Stimulated activated naive B cell treated with anti-CD40 and anti-IgM and Interleukin-4, amounts not matched to agents 10 μg/mL and 1 μg/mL and 100 μg/mL, for 72 hours (primary cell): ENCODE data around the gene ADCY1.

Experiments used
- ATAC-seq, 2 donors: fragments of 150-1000 bp; cut with Tn5 transposase; replicated peaks; 2 replicates each; pipeline ENCODE4 v1.10.0; 2021; ENCODE audit warnings: moderate library complexity in 1 of 2
- DNase-seq: peaks from one replicate; pipeline ENCODE4 v3.0.0; 2021
- H3K27ac Mint-ChIP-seq: one replicate; pipeline ENCODE4 v1.8.0; 2022; ENCODE audit warnings: mild to moderate bottlenecking, mixed read lengths
- H3K27me3 Mint-ChIP-seq, 2 donors: one replicate each; pipeline ENCODE4 v1.8.0; 2022; ENCODE audit warnings: mixed read lengths in 2 of 2
- H3K36me3 Mint-ChIP-seq, 2 donors: one replicate each; pipeline ENCODE4 v1.8.0; 2022; ENCODE audit warnings: mixed read lengths in 2 of 2, mild to moderate bottlenecking in 1 of 2
- H3K4me1 Mint-ChIP-seq, 2 donors: one replicate each; pipeline ENCODE4 v1.8.0; 2022; ENCODE audit warnings: mixed read lengths in 2 of 2, mild to moderate bottlenecking in 1 of 2
- H3K4me3 Mint-ChIP-seq, 2 donors: one replicate each; pipeline ENCODE4 v1.8.0; 2022; ENCODE audit warnings: mild to moderate bottlenecking in 2 of 2, mixed read lengths in 2 of 2, moderate library complexity in 1 of 2
- H3K9me3 Mint-ChIP-seq, 2 donors: one replicate each; pipeline ENCODE4 v1.8.0; 2022; ENCODE audit warnings: mixed read lengths in 2 of 2, mild to moderate bottlenecking in 1 of 2

Gene ADCY1

GRCh38 chr7:45642044-45642443, 67.9 kb downstream of the ADCY1 start:
- Mint-ChIP-seq H3K27me3 (peaks cover 10 to 14% of the 10 kb centered on the region in 2 donors), H3K4me1 (peaks cover 0 to 2% of the 10 kb centered on the region in 2 donors), H3K36me3 (no peaks in the 10 kb centered on the region), H3K27ac (no peak overlapping the region), H3K9me3 (no peaks in the 10 kb centered on the region), H3K4me3 (no peak overlapping the region)
- ATAC-seq (peak; percentile 38 to 50), DNase-seq (no peak)

GRCh38 chr7:45643630-45644029, 69.5 kb downstream of the ADCY1 start:
- no peak for ATAC-seq
- Mint-ChIP-seq H3K27me3 (peaks cover under 1 to 14% of the 10 kb centered on the region in 2 donors), H3K27ac (no peak overlapping the region), H3K36me3 (no peaks in the 10 kb centered on the region), H3K9me3 (no peaks in the 10 kb centered on the region), H3K4me1 (peaks cover 0 to 2% of the 10 kb centered on the region in 2 donors), H3K4me3 (no peak overlapping the region)
- DNase-seq = no peak

- Mint-ChIP-seq H3K4me3 (no peak overlapping the region), H3K4me1 (peaks cover 0 to 2% of the 10 kb centered on the region in 2 donors), H3K27me3 (peaks cover 0 to 14% of the 10 kb centered on the region in 2 donors), H3K36me3 (no peaks in the 10 kb centered on the region), H3K27ac (no peak overlapping the region), H3K9me3 (no peaks in the 10 kb centered on the region)
- ATAC-seq = no peak
- DNase-seq = no peak
These were observed 70.1 kb downstream of the ADCY1 start for GRCh38 chr7:45644237-45644636.

GRCh38 chr7:45645141-45645969, 71.2 kb downstream of the ADCY1 start:
- DNase-seq (no peak), ATAC-seq (no peak)
- Mint-ChIP-seq H3K9me3 (no peaks in the 10 kb centered on the region), H3K27me3 (peaks cover 0 to 14% of the 10 kb centered on the region in 2 donors), H3K36me3 (no peaks in the 10 kb centered on the region), H3K27ac (no peak overlapping the region), H3K4me1 (peaks cover 0 to 2% of the 10 kb centered on the region in 2 donors), H3K4me3 (no peak overlapping the region)

GRCh38 chr7:45646207-45646821, 72.1 kb downstream of the ADCY1 start:
- no peak overlapping the region for H3K27ac Mint-ChIP-seq
- no peak overlapping the region for H3K4me3 Mint-ChIP-seq
- no peak for ATAC-seq
- H3K27me3 Mint-ChIP-seq = peaks cover 0 to 12% of the 10 kb centered on the region in 2 donors
- H3K36me3 Mint-ChIP-seq = no peaks in the 10 kb centered on the region
- no peaks in the 10 kb centered on the region for H3K9me3 Mint-ChIP-seq
- peaks cover 0 to 4% of the 10 kb centered on the region in 2 donors for H3K4me1 Mint-ChIP-seq
- DNase-seq = no peak

- H3K27ac Mint-ChIP-seq = no peak overlapping the region
- H3K9me3 Mint-ChIP-seq = peaks cover 0 to 3% of the 10 kb centered on the region in 2 donors
- H3K36me3 Mint-ChIP-seq = no peaks in the 10 kb centered on the region
- DNase-seq (no peak), ATAC-seq (no peak)
- no peak overlapping the region for H3K4me3 Mint-ChIP-seq
- H3K4me1 Mint-ChIP-seq = peaks cover 0 to 4% of the 10 kb centered on the region in 2 donors
- peaks cover 0 to 7% of the 10 kb centered on the region in 2 donors for H3K27me3 Mint-ChIP-seq
These were observed 73.0 kb downstream of the ADCY1 start for GRCh38 chr7:45646996-45647825.

- H3K27ac Mint-ChIP-seq = no peak overlapping the region
- H3K27me3 Mint-ChIP-seq = peaks cover 0 to 7% of the 10 kb centered on the region in 2 donors
- DNase-seq (no peak), ATAC-seq (no peak)
- peaks cover 0 to 3% of the 10 kb centered on the region in 2 donors for H3K9me3 Mint-ChIP-seq
- H3K4me1 Mint-ChIP-seq = peaks cover 0 to 2% of the 10 kb centered on the region in 2 donors
- H3K36me3 Mint-ChIP-seq = no peaks in the 10 kb centered on the region
- H3K4me3 Mint-ChIP-seq = no peak overlapping the region
These were observed 74.0 kb downstream of the ADCY1 start for GRCh38 chr7:45647967-45648670.

- H3K9me3 Mint-ChIP-seq = peaks cover 0 to 3% of the 10 kb centered on the region in 2 donors
- no peak for DNase-seq
- H3K4me3 Mint-ChIP-seq = no peak overlapping the region
- H3K27me3 Mint-ChIP-seq = peaks cover 0 to 7% of the 10 kb centered on the region in 2 donors
- H3K4me1 Mint-ChIP-seq = peaks cover 0 to 2% of the 10 kb centered on the region in 2 donors
- no peaks in the 10 kb centered on the region for H3K36me3 Mint-ChIP-seq
- ATAC-seq = no peak
- no peak overlapping the region for H3K27ac Mint-ChIP-seq
These were observed 74.5 kb downstream of the ADCY1 start for GRCh38 chr7:45648671-45648995.

GRCh38 chr7:45649560-45650346, 75.6 kb downstream of the ADCY1 start:
- ATAC-seq (no peak), DNase-seq (no peak)
- no peaks in the 10 kb centered on the region for H3K27me3 Mint-ChIP-seq
- no peaks in the 10 kb centered on the region for H3K36me3 Mint-ChIP-seq
- H3K4me1 Mint-ChIP-seq = peaks cover 0 to 2% of the 10 kb centered on the region in 2 donors
- no peak overlapping the region for H3K4me3 Mint-ChIP-seq
- H3K27ac Mint-ChIP-seq = no peak overlapping the region
- peaks cover 0 to 3% of the 10 kb centered on the region in 2 donors for H3K9me3 Mint-ChIP-seq

GRCh38 chr7:45650404-45651394, 76.5 kb downstream of the ADCY1 start:
- ATAC-seq (no peak), DNase-seq (no peak)
- Mint-ChIP-seq H3K9me3 (peaks cover 0 to 3% of the 10 kb centered on the region in 2 donors), H3K4me3 (no peak overlapping the region), H3K27me3 (no peaks in the 10 kb centered on the region), H3K4me1 (peaks cover 0 to 2% of the 10 kb centered on the region in 2 donors), H3K36me3 (no peaks in the 10 kb centered on the region), H3K27ac (no peak overlapping the region)

GRCh38 chr7:45651540-45651939, 77.4 kb downstream of the ADCY1 start:
- Mint-ChIP-seq H3K4me3 (no peak overlapping the region), H3K36me3 (no peaks in the 10 kb centered on the region), H3K27ac (no peak overlapping the region), H3K4me1 (peaks cover 0 to 2% of the 10 kb centered on the region in 2 donors), H3K9me3 (peaks cover 0 to 3% of the 10 kb centered on the region in 2 donors), H3K27me3 (no peaks in the 10 kb centered on the region)
- ATAC-seq (no peak), DNase-seq (no peak)

- H3K4me3 Mint-ChIP-seq = no peak overlapping the region
- ATAC-seq (no peak), DNase-seq (no peak)
- no peaks in the 10 kb centered on the region for H3K27me3 Mint-ChIP-seq
- peaks cover 0 to 2% of the 10 kb centered on the region in 2 donors for H3K4me1 Mint-ChIP-seq
- no peaks in the 10 kb centered on the region for H3K36me3 Mint-ChIP-seq
- peaks cover 0 to 3% of the 10 kb centered on the region in 2 donors for H3K9me3 Mint-ChIP-seq
- no peak overlapping the region for H3K27ac Mint-ChIP-seq
These were observed 78.5 kb downstream of the ADCY1 start for GRCh38 chr7:45652630-45653029.
